Neural cell (in vitro differentiated cells): ENCODE measurements around the gene IL17RD.

Source experiments
- CTCF ChIP-seq: fragments of 450-650 bp; IDR thresholded peaks from 2 replicates; pipeline ENCODE4 v1.5.1; 2014; ENCODE audit warnings: antibody characterized with exemption, mild to moderate bottlenecking, moderate library complexity; ENCODE audit not compliant: poor library complexity, severe bottlenecking
- EZH2 ChIP-seq: fragments of 200-600, 300-800 bp; shearing (Covaris generic), sonication (generic); IDR thresholded peaks from 2 replicates; pipeline ENCODE4 v1.6.1; 2014; ENCODE audit warnings: antibody characterized with exemption, low read length, borderline replicate concordance, mild to moderate bottlenecking; ENCODE audit not compliant: insufficient read depth, poor library complexity, severe bottlenecking
- MXI1 ChIP-seq: fragments of 450-650 bp; conservative IDR thresholded peaks from 2 replicates; pipeline ENCODE4 v1.6.1; 2014; ENCODE audit warnings: antibody characterized with exemption, mild to moderate bottlenecking; ENCODE audit not compliant: poor library complexity, severe bottlenecking
- RAD21 ChIP-seq: fragments of 450-650 bp; conservative IDR thresholded peaks from 2 replicates; pipeline ENCODE4 v1.6.1; 2014; ENCODE audit warnings: antibody characterized with exemption, mild to moderate bottlenecking, moderate library complexity
- SMC3 ChIP-seq: fragments of 450-650 bp; conservative IDR thresholded peaks from 2 replicates; pipeline ENCODE4 v1.6.1; 2014; ENCODE audit warnings: antibody characterized with exemption, mild to moderate bottlenecking, moderate library complexity; ENCODE audit not compliant: poor library complexity
- TAF1 ChIP-seq: IDR thresholded peaks from 2 replicates; pipeline ENCODE4 v1.6.1; 2012; ENCODE audit warnings: low read depth

- no peak for TF ChIP-seq CTCF
- TF ChIP-seq SMC3: no peak
- TF ChIP-seq TAF1: no peak
- TF ChIP-seq MXI1: no peak
- TF ChIP-seq RAD21: no peak
- TF ChIP-seq EZH2: no peak
These were observed 1.5 kb upstream of the IL17RD start for GRCh38 chr3:57166660-57167059.
